COR-L47 (cell line): Measurements from ENCODE around the gene ANKRD13A.
"Not testable (repeated sequence)": the region's sequence is repeated elsewhere in the genome, so short reads cannot be mapped to it uniquely, and the experiment has no call there.

Experiments used
- DNase-seq: peaks from one replicate; lab custom pipeline; 2025; lab: John Stamatoyannopoulos, UW

Gene ANKRD13A

GRCh38 chr12:110007881-110008280 is 8.7 kb downstream of the ANKRD13A start:
- DNase-seq, result no peak

GRCh38 chr12:110008681-110009398 is 9.6 kb downstream of the ANKRD13A start:
- DNase-seq, result not testable (repeated sequence)

GRCh38 chr12:110010853-110011723 is 11.9 kb downstream of the ANKRD13A start:
- no peak for DNase-seq

- no peak for DNase-seq
Measured at GRCh38 chr12:110012137-110012536, 12.9 kb downstream of the ANKRD13A start.

- DNase-seq, result no peak
Measured at GRCh38 chr12:110012659-110013058, 13.4 kb downstream of the ANKRD13A start.

- DNase-seq, result no peak
Measured at GRCh38 chr12:110015132-110015531, 15.9 kb downstream of the ANKRD13A start.

GRCh38 chr12:110020956-110021355 is 21.7 kb downstream of the ANKRD13A start:
- no peak for DNase-seq

GRCh38 chr12:110023059-110023980 is 24.1 kb downstream of the ANKRD13A start:
- DNase-seq, result no peak

GRCh38 chr12:110024051-110024450 is 24.8 kb downstream of the ANKRD13A start:
- no peak for DNase-seq

- DNase-seq, result no peak
Measured at GRCh38 chr12:110028323-110028722, 29.1 kb downstream of the ANKRD13A start.

- no peak for DNase-seq
Measured at GRCh38 chr12:110029290-110029815, 30.1 kb downstream of the ANKRD13A start.

- no peak for DNase-seq
Measured at GRCh38 chr12:110033888-110034287, 34.7 kb downstream of the ANKRD13A start.

- no peak for DNase-seq
Measured at GRCh38 chr12:110035534-110036104, 36.4 kb downstream of the ANKRD13A start.

- DNase-seq, result no peak
Measured at GRCh38 chr12:110037315-110037714, 38.1 kb downstream of the ANKRD13A start.

- DNase-seq, result no peak
Measured at GRCh38 chr12:110038741-110039084, 39.5 kb downstream of the ANKRD13A start.

GRCh38 chr12:110039085-110039807 is 40.0 kb downstream of the ANKRD13A start:
- DNase-seq, result no peak

GRCh38 chr12:110042264-110042663 is 43.0 kb downstream of the ANKRD13A start:
- no peak for DNase-seq

GRCh38 chr12:110046451-110047187 is 47.4 kb downstream of the ANKRD13A start:
- no peak for DNase-seq

GRCh38 chr12:110047297-110047940 is 48.2 kb downstream of the ANKRD13A start:
- DNase-seq, result no peak
